Activated CD4-positive, alpha-beta T cell treated with anti-CD3 and anti-CD28 coated beads for 48 hours (primary cell): ENCODE results near the gene CARD9.

Source experiments
- DNase-seq: peaks from one replicate; pipeline ENCODE4 v3.0.0-alpha.2; 2020

Gene CARD9

DNA sequence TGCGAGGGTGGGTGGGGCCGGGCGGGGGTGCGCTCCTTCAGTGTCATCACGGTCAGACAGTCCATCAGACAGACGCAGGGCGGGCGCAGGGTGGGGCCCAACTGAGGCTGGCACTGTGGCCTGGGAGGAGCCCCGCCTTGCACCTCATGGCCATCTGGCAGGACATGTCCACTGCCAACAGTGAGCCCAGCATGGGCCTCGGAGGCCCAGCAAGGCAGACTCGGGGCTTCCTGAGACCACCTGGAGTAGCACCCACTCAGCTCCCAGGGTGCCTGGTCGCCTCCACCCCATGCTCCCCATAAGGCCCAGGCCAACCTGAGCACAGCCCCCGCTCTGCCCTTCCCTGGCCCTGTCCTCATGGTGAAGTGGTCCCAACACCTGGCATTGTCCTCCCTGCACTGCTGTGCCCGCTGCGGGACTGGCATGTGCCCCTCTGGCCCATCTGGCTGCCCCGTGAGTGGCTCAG is 54.7 kb downstream of the CARD9 start:
- no peak for DNase-seq

DNA sequence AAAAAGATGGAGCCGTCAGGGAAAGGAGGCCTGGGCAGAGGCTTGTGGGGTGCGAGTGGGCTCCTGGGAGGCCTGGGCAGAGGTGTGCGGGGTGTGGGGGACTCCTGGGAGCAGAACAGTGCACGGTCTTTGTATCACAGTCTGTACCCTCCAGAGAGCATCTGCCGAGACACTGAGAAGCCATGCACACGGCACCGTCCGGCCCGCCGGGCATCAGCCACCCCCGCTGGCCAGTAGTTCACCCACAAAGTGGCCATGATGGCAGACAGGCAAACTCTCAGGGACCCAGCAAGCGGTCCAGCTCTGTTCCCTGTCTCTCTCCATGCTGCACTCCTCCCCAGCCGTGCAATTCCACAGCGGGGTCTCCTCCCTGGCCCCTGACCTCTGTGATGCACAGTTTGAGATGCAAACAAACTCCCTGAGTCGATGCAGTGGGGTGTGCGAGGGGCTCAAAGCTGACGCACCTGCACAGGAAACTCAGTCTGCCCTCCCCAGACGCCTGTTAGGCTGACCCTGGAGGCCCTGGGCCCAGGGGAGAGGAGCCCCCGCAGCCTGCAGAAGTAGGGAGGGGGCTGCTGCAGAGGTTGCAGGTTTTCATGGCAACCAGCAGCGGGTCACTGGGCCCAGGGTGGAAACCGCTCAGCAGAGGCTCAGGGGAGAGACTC is 55.2 kb downstream of the CARD9 start:
- no peak for DNase-seq

DNA sequence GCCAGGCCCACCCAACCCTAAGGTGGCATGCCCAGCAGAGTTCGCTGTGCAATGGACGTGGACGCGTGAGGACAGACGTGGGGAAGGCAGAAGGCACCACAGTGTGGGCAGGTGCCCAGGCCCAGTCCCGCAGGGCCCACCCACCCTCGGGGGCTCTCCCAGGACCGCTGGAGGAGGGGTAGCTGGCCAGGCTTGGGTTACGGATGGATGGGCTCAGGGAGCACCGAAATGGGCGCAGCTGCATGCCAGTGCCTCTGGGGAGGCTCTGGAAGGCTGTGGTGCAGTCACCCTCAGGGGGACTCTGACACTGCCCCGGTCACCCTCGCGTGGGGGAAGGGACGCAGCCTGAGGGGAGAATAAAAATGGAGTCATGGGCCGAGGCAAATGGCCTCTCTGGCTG is 55.8 kb downstream of the CARD9 start:
- DNase-seq = no peak

DNA sequence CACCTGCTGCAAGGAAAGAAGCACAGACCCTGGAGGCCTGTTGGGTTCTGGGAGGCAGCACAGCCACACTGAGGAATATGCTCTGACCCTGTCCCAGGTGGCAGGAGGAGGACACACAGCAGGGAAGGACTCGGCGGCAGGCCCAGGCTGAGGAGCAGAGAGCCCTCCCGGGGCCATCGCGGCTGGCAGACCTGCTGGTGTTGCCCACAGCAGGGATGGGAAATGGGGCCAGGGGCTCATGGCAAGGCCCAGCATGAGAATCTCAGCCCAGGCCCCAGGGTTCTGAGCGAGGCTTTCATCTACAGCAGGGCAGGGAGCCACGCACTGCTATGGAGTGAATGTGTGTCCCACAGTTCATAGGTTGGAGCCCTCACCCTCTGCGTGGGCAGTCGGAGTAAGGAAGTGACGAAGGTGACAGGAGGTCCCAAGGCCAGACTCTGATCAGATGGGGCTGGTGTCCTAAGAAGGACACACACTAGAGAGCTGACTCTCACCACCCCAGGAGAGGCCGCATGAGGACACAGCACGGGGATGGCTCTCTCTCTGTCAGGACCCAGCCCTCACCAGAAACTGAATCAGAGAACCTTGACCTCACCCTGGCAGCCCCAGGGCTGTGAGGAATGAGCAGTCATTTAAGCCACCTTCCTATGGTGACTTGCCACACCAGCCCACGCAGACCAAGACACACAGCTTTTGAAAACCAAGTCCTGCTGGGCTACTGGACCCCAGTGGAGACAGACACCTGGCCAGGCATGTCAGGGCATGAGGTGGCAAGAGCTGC is 56.4 kb downstream of the CARD9 start:
- no peak for DNase-seq

DNA sequence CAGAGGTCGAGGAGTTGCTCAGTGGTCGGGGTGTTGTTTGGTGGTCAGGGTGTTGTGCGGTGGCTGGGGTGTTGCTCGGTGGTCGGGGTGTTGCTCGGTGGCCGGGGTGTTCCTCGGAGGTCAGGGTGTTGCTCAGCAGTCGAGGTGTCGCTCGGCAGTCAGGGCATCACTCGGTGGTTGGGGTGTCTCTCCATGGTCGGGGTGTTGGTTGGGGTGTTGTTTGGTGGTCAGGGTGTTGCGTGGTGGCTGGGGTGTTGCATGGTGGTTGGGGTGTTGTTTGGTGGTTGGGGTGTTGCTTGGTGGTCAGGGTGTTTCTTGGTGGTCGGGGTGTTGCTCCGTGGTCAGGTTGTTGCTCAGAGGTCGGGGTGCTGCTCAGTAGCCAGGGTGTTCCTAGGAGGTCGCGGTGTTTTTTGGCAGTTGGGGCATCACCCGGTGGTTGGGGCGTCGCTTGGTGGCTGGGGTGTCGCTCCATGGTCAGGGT is 57.2 kb downstream of the CARD9 start:
- no peak for DNase-seq

DNA sequence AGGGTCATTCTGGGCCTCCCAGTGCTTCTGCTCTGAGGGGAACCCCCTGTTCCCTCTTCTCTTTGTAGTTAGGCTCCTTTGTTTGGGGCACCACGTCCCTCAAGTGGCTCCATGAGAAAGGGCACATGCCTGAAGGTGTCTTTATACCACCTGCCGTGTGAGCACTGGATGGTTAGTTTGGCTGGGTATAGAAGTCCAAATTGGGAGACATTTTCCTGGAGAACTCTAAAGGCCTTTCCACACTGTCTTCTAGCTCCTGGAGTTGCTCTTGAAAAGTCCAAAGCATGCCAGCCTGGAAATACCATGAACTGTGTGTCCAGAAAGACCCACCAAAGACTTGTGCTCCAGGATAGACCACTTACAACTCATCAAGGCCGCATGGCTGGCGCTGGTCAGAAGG is 58.5 kb downstream of the CARD9 start:
- no peak for DNase-seq

DNA sequence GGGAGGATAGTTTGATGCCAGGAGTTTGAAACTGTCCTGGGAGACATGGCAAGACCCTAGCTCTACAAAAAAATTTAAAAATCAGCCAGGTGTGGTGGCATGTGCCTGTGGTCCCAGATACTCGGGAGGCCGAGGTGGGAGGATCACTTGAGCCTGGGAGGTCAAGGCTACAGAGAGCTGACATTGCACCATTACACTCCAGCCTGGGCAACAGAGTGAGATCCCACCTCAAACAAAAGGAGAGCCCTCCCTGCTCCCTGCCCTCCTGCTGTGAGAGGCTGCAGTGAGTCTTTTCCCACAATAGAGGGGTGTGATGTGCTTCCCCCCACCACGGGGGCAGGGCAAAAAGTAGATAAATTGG is 59.4 kb downstream of the CARD9 start:
- no peak for DNase-seq
